Naive thymus-derived CD4-positive, alpha-beta T cell (primary cell): ENCODE data around the gene DEPDC5. TPM values are rescaled to one million over a fixed set of nuclear protein-coding genes. Genes with fewer than 3 reads are reported as not detected.

ENCODE experiments used
- ATAC-seq: fragments of 150-1000 bp; cut with Tn5 transposase; 2 replicates; pipeline ENCODE4 v1.10.0; 2021; ENCODE audit warnings: mild to moderate bottlenecking, moderate library complexity
- CTCF ChIA-PET: fragments of 350-600 bp; sonication (Branson Sonifier 250); formaldehyde crosslinking; loops from one replicate; lab custom pipeline; 2021; ENCODE audit warnings: antibody characterized with exemption; lab: Charles Lee
- POLR2A ChIA-PET: fragments of 350-600 bp; sonication (Branson Sonifier 250); formaldehyde crosslinking; loops from one replicate; lab custom pipeline; 2021; ENCODE audit warnings: antibody characterized with exemption, inconsistent platforms; lab: Charles Lee
- DNase-seq, 9 donors: peaks; one replicate each; pipeline versions ENCODE4 v3.0.0 to v3.0.0-alpha.2; 2020 to 2022; ENCODE audit warnings: mixed read lengths in 1 of 9
- H3K27ac ChIP-seq: one replicate; pipeline ENCODE4 v1.7.0; 2013; ENCODE audit warnings: mild to moderate bottlenecking, low read depth, low read length, moderate library complexity
- H3K27me3 ChIP-seq, 2 donors: one replicate each; pipeline ENCODE4 v1.7.0; 2013; ENCODE audit warnings: low read length in 2 of 2, mild to moderate bottlenecking in 2 of 2, moderate library complexity in 2 of 2; ENCODE audit not compliant: control insufficient read depth in 2 of 2, insufficient read depth in 2 of 2
- H3K36me3 ChIP-seq, 3 experiments: 1 replicate in 2 of 3; 2 replicates in 1 of 3; pipeline ENCODE4 v1.7.0; 2013; ENCODE audit warnings: low read length in 3 of 3, mild to moderate bottlenecking in 3 of 3, moderate library complexity in 1 of 3; ENCODE audit not compliant: insufficient read depth in 3 of 3, control insufficient read depth in 2 of 3
- H3K4me1 ChIP-seq, 2 donors: one replicate each; pipeline ENCODE4 v1.7.0; 2013; ENCODE audit warnings: low read length in 2 of 2, mild to moderate bottlenecking in 2 of 2, moderate library complexity in 1 of 2; ENCODE audit not compliant: control insufficient read depth in 2 of 2, insufficient read depth in 2 of 2
- H3K4me3 ChIP-seq: 2 replicates; pipeline ENCODE4 v1.7.0; 2013; ENCODE audit warnings: mild to moderate bottlenecking, low read length
- H3K9me3 ChIP-seq, 3 experiments: 1 replicate in 2 of 3; 2 replicates in 1 of 3; pipeline ENCODE4 v1.7.0; 2013; ENCODE audit warnings: low read length in 3 of 3; ENCODE audit not compliant: control insufficient read depth in 2 of 3
- H3K27ac Mint-ChIP-seq, 9 donors: one replicate each; pipeline ENCODE4 v1.8.0; 2020 to 2022; ENCODE audit warnings: mixed read lengths in 9 of 9, mild to moderate bottlenecking in 8 of 9, moderate library complexity in 5 of 9, inconsistent platforms in 2 of 9
- H3K27me3 Mint-ChIP-seq, 5 donors: one replicate each; pipeline ENCODE4 v1.8.0; 2021 to 2022; ENCODE audit warnings: mixed read lengths in 5 of 5, mild to moderate bottlenecking in 1 of 5
- H3K36me3 Mint-ChIP-seq, 5 donors: one replicate each; pipeline ENCODE4 v1.8.0; 2020 to 2022; ENCODE audit warnings: mixed read lengths in 5 of 5, mild to moderate bottlenecking in 3 of 5, inconsistent platforms in 1 of 5
- H3K4me1 Mint-ChIP-seq, 7 donors: one replicate each; pipeline ENCODE4 v1.8.0; 2020 to 2022; ENCODE audit warnings: mixed read lengths in 7 of 7, mild to moderate bottlenecking in 3 of 7, inconsistent platforms in 1 of 7
- H3K4me3 Mint-ChIP-seq, 10 donors: one replicate each; pipeline ENCODE4 v1.8.0; 2020 to 2022; ENCODE audit warnings: mild to moderate bottlenecking in 10 of 10, mixed read lengths in 10 of 10, moderate library complexity in 6 of 10, inconsistent platforms in 2 of 10
- H3K9me3 Mint-ChIP-seq, 11 donors: one replicate each; pipeline ENCODE4 v1.8.0; 2020 to 2022; ENCODE audit warnings: mixed read lengths in 11 of 11, mild to moderate bottlenecking in 4 of 11, inconsistent platforms in 1 of 11, moderate library complexity in 1 of 11
- intact Hi-C, 2 donors: fragments of 100-400 bp; cut with micrococcal nuclease; formaldehyde crosslinking; loops; one replicate each; pipeline ENCODE4 v1.15.1; 2023
- polyA plus RNA-seq, 2 donors: library from polyadenylated mRNA; unstranded; fragments of 300-500 nt; fragmentation: Illumina TruSeq; gene quantifications; one replicate each; pipeline ENCODE4 v1.2.3, GENCODE V29; 2021
- total RNA-seq, 6 experiments: library from RNA in 5 of 6; stranded (reverse) in 5 of 6; gene quantifications; 1 replicate in 5 of 6; 2 replicates in 1 of 6; pipeline ENCODE4 v1.2.3 and lab custom pipeline; 2021 to 2026

The DEPDC5 gene
- total and polyA plus RNA-seq, 7 experiments from 2014 or later = 5.7 to 54.1 (median 43.8) TPM

GRCh38 chr22:31871480-31871879, 117.7 kb downstream of the DEPDC5 start:
- Mint-ChIP-seq H3K27me3 (no peaks in the 10 kb centered on the region), H3K4me3 (no peak overlapping the region), H3K27ac (no peak overlapping the region), H3K36me3 (peaks cover 6 to 65% (median 19%) of the 10 kb centered on the region in 5 donors), H3K9me3 (no peaks in the 10 kb centered on the region), H3K4me1 (peaks cover 0 to 10% (median 0%) of the 10 kb centered on the region in 7 donors)
- ATAC-seq (peak; percentile 49), DNase-seq (no peak)
- Histone ChIP-seq H3K27me3 (no peaks in the 10 kb centered on the region), H3K4me3 (no peak overlapping the region), H3K4me1 (no peaks in the 10 kb centered on the region), H3K36me3 (peaks cover 0 to 68% (median 19%) of the 10 kb centered on the region in 3 experiments), H3K27ac (no peak overlapping the region), H3K9me3 (no peaks in the 10 kb centered on the region)
- POLR2A ChIA-PET = no interaction called here
- CTCF ChIA-PET = no interaction called here
- intact Hi-C loops = no loop called here

- H3K4me3 ChIP-seq = no peak overlapping the region
- H3K4me1 ChIP-seq = no peaks in the 10 kb centered on the region
- H3K27ac ChIP-seq = no peak overlapping the region
- Mint-ChIP-seq H3K27ac (no peak overlapping the region), H3K9me3 (no peaks in the 10 kb centered on the region), H3K4me1 (peaks cover 0 to 4% (median 0%) of the 10 kb centered on the region in 7 donors), H3K36me3 (peaks cover 3 to 59% (median 15%) of the 10 kb centered on the region in 5 donors), H3K4me3 (no peak overlapping the region), H3K27me3 (no peaks in the 10 kb centered on the region)
- DNase-seq (peak in 1 of 9 donors; percentile 11), ATAC-seq (no peak)
- CTCF ChIA-PET = interaction anchor here (0.9 kb wide), 1 partner anchor 74 kb away, joined by 3 read pairs; no protein-coding TSS in a partner anchor
- no peaks in the 10 kb centered on the region for H3K9me3 ChIP-seq
- POLR2A ChIA-PET = no interaction called here
- no peaks in the 10 kb centered on the region for H3K27me3 ChIP-seq
- intact Hi-C loops = loop anchor here in 1 of 2 donors (1.0 kb wide), 1 partner anchor 75 kb away; no protein-coding TSS in a partner anchor
- H3K36me3 ChIP-seq = peaks cover 0 to 71% (median 19%) of the 10 kb centered on the region in 3 experiments
Measured at GRCh38 chr22:31872209-31872608, 118.4 kb downstream of the DEPDC5 start.

GRCh38 chr22:31874821-31875220, 121.0 kb downstream of the DEPDC5 start:
- POLR2A ChIA-PET = no interaction called here
- no peaks in the 10 kb centered on the region for H3K9me3 Mint-ChIP-seq
- no peak for ATAC-seq
- Histone ChIP-seq H3K36me3 (peaks cover 0 to 67% (median 19%) of the 10 kb centered on the region in 3 experiments), H3K27me3 (no peaks in the 10 kb centered on the region), H3K9me3 (no peaks in the 10 kb centered on the region), H3K4me3 (no peak overlapping the region), H3K4me1 (no peaks in the 10 kb centered on the region), H3K27ac (no peak overlapping the region)
- H3K4me1 Mint-ChIP-seq = no peaks in the 10 kb centered on the region
- DNase-seq = no peak
- CTCF ChIA-PET = no interaction called here
- no peaks in the 10 kb centered on the region for H3K27me3 Mint-ChIP-seq
- peaks cover 3 to 50% (median 13%) of the 10 kb centered on the region in 5 donors for H3K36me3 Mint-ChIP-seq
- H3K27ac Mint-ChIP-seq = no peak overlapping the region
- intact Hi-C loops = no loop called here
- no peak overlapping the region for H3K4me3 Mint-ChIP-seq

GRCh38 chr22:31876156-31876920, 122.5 kb downstream of the DEPDC5 start:
- intact Hi-C loops = no loop called here

DNA sequence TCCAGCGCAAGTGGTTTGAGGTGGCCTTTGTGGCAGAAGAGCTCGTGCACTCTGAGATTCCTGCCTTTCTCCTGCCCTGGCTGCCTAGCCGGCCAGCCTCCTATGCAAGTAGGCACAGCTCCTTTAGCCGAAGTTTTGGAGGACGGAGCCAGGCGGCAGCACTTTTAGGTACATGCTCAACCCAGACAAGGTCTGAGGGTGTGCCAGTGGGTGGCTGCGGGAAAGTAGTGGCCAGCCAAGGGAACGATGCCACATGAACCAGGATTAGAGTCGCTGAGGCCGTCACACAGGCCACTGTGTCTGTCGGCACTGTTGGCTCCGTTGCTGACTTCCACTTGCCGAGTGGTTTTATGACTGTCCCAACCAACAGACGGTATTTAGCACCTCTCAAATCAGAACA, 125.8 kb downstream of the DEPDC5 start:
- H3K4me3 ChIP-seq = no peak overlapping the region
- H3K36me3 Mint-ChIP-seq = peaks cover 2 to 29% (median 24%) of the 10 kb centered on the region in 5 donors
- no peaks in the 10 kb centered on the region for H3K9me3 Mint-ChIP-seq
- ChIA-PET POLR2A (interaction anchor here (0.6 kb wide), 1 partner anchor 219 kb away, joined by 4 read pairs; no protein-coding TSS in a partner anchor), CTCF (no interaction called here)
- no peaks in the 10 kb centered on the region for H3K4me1 ChIP-seq
- peaks cover 0 to 48% (median 16%) of the 10 kb centered on the region in 3 experiments for H3K36me3 ChIP-seq
- DNase-seq (no peak), ATAC-seq (no peak)
- H3K27me3 ChIP-seq = no peaks in the 10 kb centered on the region
- peak overlapping the region in 1 of 9 donors; percentile 22 for H3K27ac Mint-ChIP-seq
- no peak overlapping the region for H3K27ac ChIP-seq
- no peaks in the 10 kb centered on the region for H3K9me3 ChIP-seq
- no peak overlapping the region for H3K4me3 Mint-ChIP-seq
- H3K27me3 Mint-ChIP-seq = no peaks in the 10 kb centered on the region
- intact Hi-C loops = no loop called here
- H3K4me1 Mint-ChIP-seq = peaks cover 0 to 10% (median 0%) of the 10 kb centered on the region in 7 donors

More at GRCh38 chr22:31876156-31876920, 122.5 kb downstream of the DEPDC5 start:
- Histone ChIP-seq H3K4me1 (no peaks in the 10 kb centered on the region), H3K4me3 (no peak overlapping the region), H3K36me3 (peaks cover 0 to 57% (median 21%) of the 10 kb centered on the region in 3 experiments), H3K27ac (no peak overlapping the region), H3K27me3 (no peaks in the 10 kb centered on the region), H3K9me3 (no peaks in the 10 kb centered on the region)
- DNase-seq (no peak), ATAC-seq (no peak)
- peak overlapping the region in 3 of 9 donors; percentile 34 to 60 (median 43) for H3K27ac Mint-ChIP-seq
- CTCF ChIA-PET = no interaction called here
- H3K4me3 Mint-ChIP-seq = no peak overlapping the region
- no peaks in the 10 kb centered on the region for H3K9me3 Mint-ChIP-seq
- H3K27me3 Mint-ChIP-seq = no peaks in the 10 kb centered on the region
- POLR2A ChIA-PET = no interaction called here
- peaks cover 3 to 41% (median 18%) of the 10 kb centered on the region in 5 donors for H3K36me3 Mint-ChIP-seq
- no peaks in the 10 kb centered on the region for H3K4me1 Mint-ChIP-seq

DNA sequence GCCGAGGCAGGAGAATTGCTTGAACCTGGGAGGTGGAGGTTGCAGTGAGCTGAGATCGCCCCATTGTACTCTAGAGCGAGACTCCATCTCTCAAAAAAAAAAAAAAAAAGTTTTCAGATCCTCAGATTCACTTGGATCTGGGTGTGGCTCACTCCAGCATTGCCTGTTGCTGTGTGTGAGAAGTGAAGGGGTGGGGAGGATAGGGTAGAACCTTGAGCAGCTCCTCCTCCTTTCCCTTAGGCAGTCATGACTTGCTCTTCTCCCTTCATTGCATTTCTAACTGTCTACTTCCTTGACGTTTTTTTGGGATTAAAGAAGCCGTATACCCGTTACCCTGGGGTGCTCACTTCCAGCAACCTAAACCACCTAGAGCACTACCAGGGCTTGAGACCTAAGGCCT, 127.4 kb downstream of the DEPDC5 start:
- Mint-ChIP-seq H3K4me3 (no peak overlapping the region), H3K36me3 (peaks cover 2 to 29% (median 17%) of the 10 kb centered on the region in 5 donors), H3K9me3 (no peaks in the 10 kb centered on the region), H3K27ac (no peak overlapping the region), H3K4me1 (peaks cover 0 to 10% (median 0%) of the 10 kb centered on the region in 7 donors), H3K27me3 (no peaks in the 10 kb centered on the region)
- Histone ChIP-seq H3K4me1 (no peaks in the 10 kb centered on the region), H3K4me3 (no peak overlapping the region), H3K27ac (no peak overlapping the region), H3K27me3 (no peaks in the 10 kb centered on the region), H3K36me3 (peaks cover 0 to 44% (median 6%) of the 10 kb centered on the region in 3 experiments), H3K9me3 (no peaks in the 10 kb centered on the region)
- intact Hi-C loops = no loop called here
- ChIA-PET CTCF (no interaction called here), POLR2A (no interaction called here)
- DNase-seq (no peak), ATAC-seq (no peak)
